GM23338 (cell line): ENCODE data around the gene CSGALNACT2.

ENCODE experiments used
- CTCF ChIP-seq, 2 experiments: fragments of 200-600 bp in 1 of 2; sonication (generic) in 1 of 2; conservative IDR thresholded peaks; 2 replicates each; pipeline versions ENCODE4 v1.5.1 to v1.6.1; 2016 to 2017; ENCODE audit warnings: antibody characterized with exemption in 2 of 2, low read depth in 2 of 2, mild to moderate bottlenecking in 2 of 2, moderate library complexity in 1 of 2
- EZH2 ChIP-seq: fragments of 200-600 bp; sonication (generic); IDR thresholded peaks from one replicate; pipeline ENCODE4 v1.8.0; 2017; ENCODE audit warnings: antibody characterized with exemption, mild to moderate bottlenecking, low read depth; ENCODE audit not compliant: unreplicated experiment
- EZH2phosphoT487 ChIP-seq: fragments of 200-600 bp; sonication (generic); IDR thresholded peaks from one replicate; pipeline ENCODE4 v1.8.1; 2018; ENCODE audit warnings: antibody characterized with exemption; ENCODE audit not compliant: unreplicated experiment
- JUNB ChIP-seq: IDR thresholded peaks from one replicate; pipeline ENCODE4 v1.6.1; 2016; ENCODE audit warnings: antibody characterized with exemption; ENCODE audit not compliant: unreplicated experiment
- POLR2AphosphoS5 ChIP-seq: IDR thresholded peaks from 2 replicates; pipeline ENCODE4 v1.6.1; 2016; ENCODE audit warnings: antibody characterized with exemption, low read depth
- REST ChIP-seq: IDR thresholded peaks from one replicate; pipeline ENCODE4 v1.6.1; 2018; ENCODE audit warnings: antibody characterized with exemption; ENCODE audit not compliant: unreplicated experiment

GRCh38 chr10:43111101-43111500, 27.1 kb upstream of the CSGALNACT2 start:
- no peak for TF ChIP-seq EZH2phosphoT487
- no peak for TF ChIP-seq CTCF (conservative IDR thresholded peaks at IDR 0.05; ENCODE audit: low read depth in 2 of 2)
- no peak for TF ChIP-seq POLR2AphosphoS5
- TF ChIP-seq JUNB: no peak
- TF ChIP-seq REST: no peak
- TF ChIP-seq EZH2: no peak
